ENCODE data around the gene NEDD4L. TPM values are rescaled to one million over a fixed set of nuclear protein-coding genes. Genes with fewer than 3 reads are reported as not detected.
A peak's percentile ranks its signal among the peaks of the same experiment; 100 is the strongest.

The NEDD4L gene
- total and polyA plus RNA-seq, 3 donors from 2014 or later = 14.3 to 43.1 (median 42.7) TPM

DNA sequence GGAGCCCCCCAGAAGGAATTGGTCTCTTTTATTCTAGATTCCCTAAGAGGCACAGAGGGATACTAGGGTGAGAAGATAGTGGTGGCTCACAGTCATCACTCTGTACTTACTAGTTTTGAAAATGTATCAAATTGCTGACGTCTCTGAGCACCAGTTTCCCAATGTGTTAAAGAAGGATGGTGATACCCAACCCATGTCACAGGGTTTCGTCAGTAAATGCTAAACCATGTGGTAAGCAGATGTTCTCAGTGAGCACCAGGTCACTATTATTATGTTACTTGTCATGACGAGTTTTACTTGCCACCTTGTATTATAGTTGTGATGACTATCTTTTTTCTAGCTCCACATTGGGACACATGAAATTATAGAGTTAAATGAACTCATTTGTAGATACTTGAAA lies 54.7 kb downstream of the NEDD4L start:
- Histone ChIP-seq H3K27ac (peak overlapping the region in 1 of 2 donors; percentile 64), H3K36me3 (ENCODE audit: low read depth, missing control alignments) (no peaks in the 10 kb centered on the region), H3K9me3 (no peaks in the 10 kb centered on the region), H3K4me1 (peaks cover 20% of the 10 kb centered on the region), H3K27me3 (no peaks in the 10 kb centered on the region), H3K4me3 (no peak overlapping the region)
- no peak for DNase-seq
- intact Hi-C loops (cut with DNase I; ENCODE audit: low total_unique reads) = no loop called here
- 57 to 77% methylated on average over 3 of the region's 3 CpGs for WGBS, 2 donors
- TF ChIP-seq POLR2A (IDR thresholded peaks at IDR 0.05) = no peak
- TF ChIP-seq, protein P1, sequence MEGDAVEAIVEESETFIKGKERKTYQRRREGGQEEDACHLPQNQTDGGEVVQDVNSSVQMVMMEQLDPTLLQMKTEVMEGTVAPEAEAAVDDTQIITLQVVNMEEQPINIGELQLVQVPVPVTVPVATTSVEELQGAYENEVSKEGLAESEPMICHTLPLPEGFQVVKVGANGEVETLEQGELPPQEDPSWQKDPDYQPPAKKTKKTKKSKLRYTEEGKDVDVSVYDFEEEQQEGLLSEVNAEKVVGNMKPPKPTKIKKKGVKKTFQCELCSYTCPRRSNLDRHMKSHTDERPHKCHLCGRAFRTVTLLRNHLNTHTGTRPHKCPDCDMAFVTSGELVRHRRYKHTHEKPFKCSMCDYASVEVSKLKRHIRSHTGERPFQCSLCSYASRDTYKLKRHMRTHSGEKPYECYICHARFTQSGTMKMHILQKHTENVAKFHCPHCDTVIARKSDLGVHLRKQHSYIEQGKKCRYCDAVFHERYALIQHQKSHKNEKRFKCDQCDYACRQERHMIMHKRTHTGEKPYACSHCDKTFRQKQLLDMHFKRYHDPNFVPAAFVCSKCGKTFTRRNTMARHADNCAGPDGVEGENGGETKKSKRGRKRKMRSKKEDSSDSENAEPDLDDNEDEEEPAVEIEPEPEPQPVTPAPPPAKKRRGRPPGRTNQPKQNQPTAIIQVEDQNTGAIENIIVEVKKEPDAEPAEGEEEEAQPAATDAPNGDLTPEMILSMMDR (IDR thresholded peaks at IDR 0.05) = no peak

DNA sequence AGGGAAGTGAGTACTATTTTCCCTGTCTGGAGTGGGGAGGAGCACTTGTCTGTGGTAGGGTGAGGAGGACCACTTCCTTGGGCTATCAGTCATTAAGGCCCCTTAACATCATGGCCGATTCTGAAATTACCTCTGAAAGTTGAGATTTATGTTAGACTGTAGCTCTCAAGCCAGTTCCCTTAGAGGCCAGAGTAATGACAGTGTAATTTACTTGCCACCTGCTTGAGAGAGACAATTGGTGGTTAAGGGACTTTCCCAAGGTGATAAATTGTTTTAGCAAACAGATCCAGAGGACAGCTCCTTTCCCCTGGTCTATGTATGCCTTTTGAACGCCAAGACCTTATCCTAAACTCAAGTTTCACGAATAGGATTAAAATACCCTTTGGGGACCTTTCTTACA lies 56.1 kb downstream of the NEDD4L start:
- TF ChIP-seq, protein P1 (IDR thresholded peaks at IDR 0.05) = no peak
- TF ChIP-seq POLR2A (IDR thresholded peaks at IDR 0.05) = no peak
- Histone ChIP-seq H3K4me1 (peaks cover 20% of the 10 kb centered on the region), H3K36me3 (ENCODE audit: low read depth, missing control alignments) (no peaks in the 10 kb centered on the region), H3K4me3 (no peak overlapping the region), H3K27ac (no peak overlapping the region), H3K9me3 (no peaks in the 10 kb centered on the region), H3K27me3 (no peaks in the 10 kb centered on the region)
- intact Hi-C loops (cut with DNase I; ENCODE audit: low total_unique reads) = no loop called here
- 67 to 74% methylated on average over 3 of the region's 3 CpGs for WGBS, 2 donors
- DNase-seq = no peak

DNA sequence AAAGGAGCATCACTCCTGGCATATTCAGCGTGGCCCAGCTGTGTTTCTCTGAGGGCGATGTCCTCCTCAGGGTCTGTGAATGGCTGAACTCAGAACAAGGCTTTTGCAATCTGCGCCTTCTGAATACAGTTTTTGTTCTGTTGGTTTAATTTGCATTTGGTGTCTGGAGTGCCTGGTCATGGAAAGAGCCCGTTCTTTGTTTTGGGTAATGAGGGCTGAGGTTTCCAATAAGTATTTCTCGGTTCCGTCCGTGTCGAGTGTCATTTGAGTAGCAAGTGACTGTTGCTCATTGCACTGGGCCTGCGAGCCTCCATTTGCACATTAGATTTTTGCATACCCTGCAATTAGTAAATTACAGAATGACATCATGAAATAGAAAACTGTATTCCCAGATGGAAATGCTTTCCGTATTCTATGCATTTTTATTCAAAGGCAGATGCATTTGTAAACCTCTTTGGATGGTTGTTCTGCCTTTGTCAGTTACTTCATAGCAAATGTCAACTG lies 57.3 kb downstream of the NEDD4L start:
- Histone ChIP-seq H3K36me3 (ENCODE audit: low read depth, missing control alignments) (no peaks in the 10 kb centered on the region), H3K4me1 (peaks cover 20% of the 10 kb centered on the region), H3K4me3 (no peak overlapping the region), H3K27me3 (no peaks in the 10 kb centered on the region), H3K27ac (no peak overlapping the region), H3K9me3 (no peaks in the 10 kb centered on the region)
- TF ChIP-seq, protein P1 (IDR thresholded peaks at IDR 0.05) = no peak
- TF ChIP-seq POLR2A (IDR thresholded peaks at IDR 0.05) = no peak
- DNase-seq = no peak
- intact Hi-C loops (cut with DNase I; ENCODE audit: low total_unique reads) = no loop called here
- WGBS, 2 donors = 91 to 96% methylated on average over 10 of the region's 10 CpGs

DNA sequence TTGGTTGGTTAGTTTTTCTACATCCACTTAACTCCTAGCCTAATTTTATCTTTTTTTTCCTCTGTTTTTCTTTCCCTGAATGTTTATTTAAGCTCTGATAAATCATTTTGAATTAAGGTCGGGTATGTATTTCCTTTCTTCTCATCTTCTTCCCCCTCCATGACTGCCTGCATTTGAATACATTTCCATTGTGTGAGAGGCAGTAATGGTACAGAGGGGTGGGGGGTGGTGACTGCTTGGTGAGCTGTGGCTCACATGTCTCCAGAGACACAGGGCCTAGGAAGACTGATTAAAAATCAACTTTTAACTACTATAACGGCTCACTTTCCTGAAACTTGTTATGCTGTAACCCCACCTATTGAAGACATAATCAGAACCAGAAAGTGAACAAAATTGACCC lies 58.0 kb downstream of the NEDD4L start:
- H3K4me3 ChIP-seq = no peak overlapping the region
- TF ChIP-seq, protein P1 (IDR thresholded peaks at IDR 0.05) = no peak
- TF ChIP-seq POLR2A (IDR thresholded peaks at IDR 0.05) = no peak
- no peak overlapping the region for H3K27ac ChIP-seq
- H3K4me1 ChIP-seq = peaks cover 14% of the 10 kb centered on the region
- no peak for DNase-seq
- H3K27me3 ChIP-seq = no peaks in the 10 kb centered on the region
- 43 to 56% methylated on average over 2 of the region's 2 CpGs for WGBS, 2 donors
- no peaks in the 10 kb centered on the region for H3K36me3 ChIP-seq (ENCODE audit: low read depth, missing control alignments)
- H3K9me3 ChIP-seq = no peaks in the 10 kb centered on the region
- intact Hi-C loops (cut with DNase I; ENCODE audit: low total_unique reads) = no loop called here

DNA sequence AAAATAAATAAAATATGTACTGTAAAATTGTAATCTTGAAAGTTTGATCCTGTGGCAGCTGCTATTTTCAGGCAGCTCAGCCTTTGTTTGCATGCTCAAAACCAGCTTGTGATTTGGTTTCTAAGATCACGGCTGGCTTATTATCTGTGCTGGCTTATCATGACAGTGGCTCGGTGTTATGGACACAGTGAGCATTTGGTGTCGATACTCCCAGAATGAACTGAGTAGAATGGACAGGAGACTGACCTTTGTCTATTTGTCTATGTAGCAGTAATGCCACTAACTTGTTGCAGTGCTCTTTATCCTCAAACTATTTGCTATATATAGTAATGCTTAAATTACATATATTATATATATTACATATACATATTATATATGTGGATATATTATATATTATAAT lies 58.8 kb downstream of the NEDD4L start:
- 33 to 44% methylated on average over 3 of the region's 3 CpGs for WGBS, 2 donors
- Histone ChIP-seq H3K9me3 (no peaks in the 10 kb centered on the region), H3K4me1 (peaks cover 6% of the 10 kb centered on the region), H3K27ac (no peak overlapping the region), H3K4me3 (no peak overlapping the region), H3K36me3 (ENCODE audit: low read depth, missing control alignments) (no peaks in the 10 kb centered on the region), H3K27me3 (no peaks in the 10 kb centered on the region)
- no peak for DNase-seq
- TF ChIP-seq, protein P1 (IDR thresholded peaks at IDR 0.05) = no peak
- TF ChIP-seq POLR2A (IDR thresholded peaks at IDR 0.05) = no peak
- intact Hi-C loops (cut with DNase I; ENCODE audit: low total_unique reads) = no loop called here

All from testis (tissue), 3 donors.